HG03571 (cell line): Measurements from ENCODE around the gene MPP2.
"Not testable (repeated sequence)": the region's sequence is repeated elsewhere in the genome, so short reads cannot be mapped to it uniquely, and the experiment has no call there.

Source experiments
- ATAC-seq: cut with Tn5 transposase; IDR thresholded peaks from one replicate; pipeline ENCODE4 v1.9.1; 2021; ENCODE audit not compliant: unreplicated experiment

MPP2 gene

DNA sequence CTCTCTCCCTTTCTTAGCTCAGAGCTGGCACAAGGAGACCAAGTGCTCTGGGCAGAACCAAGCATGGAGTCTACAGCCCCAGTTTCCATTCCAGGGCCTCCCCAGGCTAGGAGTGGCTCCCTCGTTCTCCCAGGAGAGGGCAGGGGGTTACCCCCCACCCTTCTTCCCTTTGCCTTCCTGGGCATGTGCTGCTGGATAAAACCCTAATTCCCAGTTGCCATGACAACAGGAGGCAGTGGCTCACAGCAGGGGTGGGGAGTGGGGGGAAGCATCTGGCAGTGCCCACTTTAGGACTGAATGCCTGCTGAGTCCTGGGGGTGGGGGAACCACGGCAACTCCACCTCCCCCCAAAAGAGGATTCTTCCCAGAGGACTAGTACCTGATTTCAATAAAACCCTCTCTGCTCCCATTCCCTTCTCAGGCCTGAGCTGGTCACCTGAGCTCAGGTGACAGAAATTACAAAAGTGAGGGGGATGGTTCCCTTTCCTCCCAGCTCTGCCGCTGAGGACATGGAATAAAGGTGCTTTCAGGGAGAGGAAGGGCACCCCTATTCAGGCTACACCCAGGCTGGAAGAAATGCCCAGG is 1.8 kb downstream of the MPP2 start:
- ATAC-seq = no peak

DNA sequence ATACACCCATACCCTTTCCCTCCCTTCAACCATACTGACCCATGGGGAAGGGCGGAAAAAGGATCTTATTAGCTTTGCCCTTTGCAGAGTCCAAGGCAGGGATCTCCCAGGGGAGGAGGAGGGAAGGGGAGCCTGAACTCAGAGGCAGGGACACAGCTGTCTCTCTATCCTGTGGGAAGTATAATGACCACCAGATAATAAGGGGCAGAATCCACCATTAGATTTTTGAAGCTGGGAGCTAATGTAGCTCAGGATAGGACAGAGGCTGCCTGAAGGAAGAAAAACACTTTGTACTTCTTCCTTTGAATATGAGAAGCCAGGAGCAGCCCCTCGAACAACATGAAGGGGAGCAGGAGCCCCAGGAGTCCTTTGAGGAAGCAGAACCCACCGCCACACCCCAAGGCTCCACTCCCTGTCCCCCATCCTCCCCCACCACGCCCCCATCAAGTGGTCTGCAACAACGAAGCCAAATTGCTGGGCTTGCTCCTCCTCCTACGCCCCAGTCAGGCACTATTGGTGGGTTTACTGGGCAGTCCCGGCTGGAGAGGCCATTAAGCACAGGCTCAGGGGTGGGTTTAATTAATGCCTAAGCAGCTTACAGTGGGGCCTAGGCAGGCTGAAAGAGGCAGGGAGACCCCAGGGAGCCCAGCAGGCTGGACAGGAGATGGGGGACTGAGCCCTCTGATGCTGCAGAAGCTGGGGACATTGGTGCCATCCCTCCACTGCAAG is 5.3 kb downstream of the MPP2 start:
- ATAC-seq = no peak

DNA sequence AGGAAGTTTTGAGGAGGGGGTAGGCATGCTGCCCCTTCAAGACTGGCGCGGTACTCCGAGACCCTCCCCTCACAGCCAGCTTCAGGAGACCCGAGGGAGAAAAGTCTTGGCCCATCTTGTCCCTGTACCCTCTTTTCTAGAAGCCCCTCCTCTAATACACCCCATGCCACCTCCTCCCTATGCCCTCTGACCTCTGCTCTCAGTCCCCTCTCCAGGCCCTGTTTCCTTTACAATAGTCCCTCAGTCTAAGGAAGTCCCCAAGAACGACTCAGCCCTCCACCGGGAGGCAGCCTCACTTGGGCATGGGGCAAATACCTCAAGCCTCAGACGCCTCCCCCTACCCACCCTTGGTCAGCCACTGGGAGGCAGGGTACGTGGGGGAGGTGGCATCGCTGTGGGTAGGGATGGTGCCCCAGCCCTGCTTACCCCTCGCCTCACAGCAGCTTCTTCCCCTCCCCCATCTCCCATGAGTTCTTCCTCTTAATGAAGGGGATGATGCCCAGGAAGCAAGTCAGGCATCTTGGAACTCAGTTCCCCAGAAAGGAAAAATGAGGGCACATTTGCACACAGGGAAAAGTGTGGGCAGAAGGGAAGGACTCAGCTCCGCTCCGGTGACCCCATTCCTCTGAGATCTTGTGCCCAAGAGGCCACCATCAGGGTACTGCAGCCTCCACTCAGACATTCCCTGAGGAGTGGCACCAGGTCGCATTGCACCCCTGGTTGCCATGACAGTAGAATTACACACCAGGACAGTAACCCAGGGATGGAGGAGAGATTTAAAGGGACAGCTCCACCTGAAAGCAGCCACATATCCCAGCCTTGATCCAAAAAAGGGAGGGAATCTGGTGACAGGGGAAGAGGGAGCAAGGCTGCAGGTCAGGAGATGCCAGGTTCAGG is 6.2 kb downstream of the MPP2 start:
- no peak for ATAC-seq

DNA sequence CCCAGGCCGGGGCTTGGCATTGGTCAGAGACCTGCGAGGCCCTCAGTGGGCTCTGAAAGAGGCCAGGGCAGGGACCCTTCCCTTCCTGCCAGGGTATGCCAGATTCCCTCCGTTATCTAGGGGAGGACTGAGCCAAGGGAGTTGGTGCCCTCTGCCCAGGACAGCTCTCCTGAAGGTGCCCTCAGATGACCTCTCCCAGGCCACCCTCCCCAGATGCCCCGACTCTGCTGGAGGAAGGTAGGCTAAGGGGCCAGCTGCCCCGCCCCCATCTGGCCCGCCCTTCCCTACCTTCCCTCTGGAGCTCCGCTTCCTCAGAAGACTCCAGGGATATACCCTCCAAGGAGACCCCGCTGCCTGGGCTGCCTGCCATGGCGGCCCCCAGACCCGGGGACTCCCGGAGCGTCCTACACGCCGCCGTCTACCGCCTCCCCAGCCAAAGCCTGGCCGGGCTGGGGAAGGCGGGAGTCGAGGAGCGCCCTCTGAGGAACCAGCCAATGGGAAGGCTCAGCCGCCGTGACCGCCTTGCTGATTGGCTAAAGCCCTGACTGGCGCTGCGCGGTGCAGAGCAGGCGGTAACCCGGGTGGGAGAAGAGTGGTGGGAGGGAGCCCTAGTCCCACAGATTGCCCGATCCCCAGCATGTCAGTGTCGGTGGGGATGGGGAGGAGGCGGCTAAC is 7.0 kb downstream of the MPP2 start:
- no peak for ATAC-seq

DNA sequence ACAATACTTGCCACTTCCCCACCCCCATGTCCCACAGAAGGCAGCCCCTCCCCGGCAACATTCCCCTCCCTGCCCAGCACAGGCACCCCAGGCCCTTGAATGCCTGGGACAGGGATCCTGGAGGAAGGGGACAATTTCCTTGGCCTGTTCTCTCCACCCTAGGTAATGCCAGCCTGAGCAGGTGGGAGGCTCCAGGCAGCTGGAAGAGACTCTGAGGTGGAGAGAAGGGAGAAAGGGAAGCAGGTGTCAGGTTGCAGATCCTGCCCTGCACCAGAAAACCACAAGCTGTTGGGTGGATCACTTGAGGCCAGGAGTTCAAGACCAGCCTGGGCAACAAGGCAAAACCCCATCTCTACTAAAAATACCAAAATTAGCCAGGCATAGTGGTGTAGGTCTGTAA is 8.9 kb downstream of the MPP2 start:
- ATAC-seq = no peak

DNA sequence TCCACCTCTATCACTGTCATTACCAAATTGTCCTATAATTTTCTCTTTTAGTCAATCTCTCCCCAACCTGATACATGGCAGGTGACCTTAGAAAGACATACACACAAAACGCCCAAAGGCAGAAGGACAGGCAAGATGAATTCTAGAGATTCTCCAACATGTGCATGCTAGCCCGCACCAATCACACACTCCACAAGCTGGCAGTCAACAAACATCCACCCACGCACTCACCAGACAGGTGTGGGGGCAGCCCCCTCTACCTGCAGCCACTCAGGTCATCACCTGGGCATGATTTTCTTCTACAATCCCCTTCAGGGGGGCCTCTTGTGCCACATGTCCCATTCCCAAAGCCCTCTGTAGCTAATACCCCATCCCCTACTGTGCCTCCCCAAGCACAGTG is 9.5 kb downstream of the MPP2 start:
- ATAC-seq = no peak

DNA sequence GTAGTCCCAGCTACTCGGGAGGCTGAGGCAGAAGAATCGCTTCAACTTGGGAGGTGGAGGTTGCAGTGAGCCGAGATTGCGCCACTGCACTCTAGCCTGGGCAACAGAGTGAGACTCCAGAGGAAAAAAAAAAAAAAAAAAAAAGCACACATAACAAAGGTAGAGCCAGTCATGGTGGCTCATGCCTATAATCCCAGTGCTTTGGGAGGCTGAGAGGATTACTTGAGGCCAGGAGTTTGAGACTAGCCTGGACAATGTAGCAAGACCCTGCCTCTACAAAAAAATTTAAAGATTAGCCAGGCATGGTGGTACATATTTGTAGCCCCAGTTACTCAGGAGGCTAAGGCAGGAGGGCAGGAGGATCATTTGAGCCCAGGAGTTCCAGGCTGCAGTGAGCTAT is 12.8 kb downstream of the MPP2 start:
- not testable (repeated sequence) for ATAC-seq

DNA sequence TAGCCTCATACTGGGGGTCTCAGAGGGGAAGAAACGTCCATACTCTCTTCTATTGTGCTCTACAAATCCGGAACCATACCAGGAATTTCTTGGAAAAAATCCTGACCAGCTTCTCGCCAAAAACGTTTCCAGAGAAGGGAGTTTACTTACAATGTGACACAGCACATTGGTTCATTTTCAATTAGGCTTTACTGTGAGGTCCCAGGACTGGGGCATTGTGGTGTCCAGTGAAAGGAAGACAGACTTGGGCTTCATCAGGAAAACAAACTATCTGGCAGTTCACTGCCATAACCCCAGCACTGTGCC is 14.7 kb downstream of the MPP2 start:
- no peak for ATAC-seq

DNA sequence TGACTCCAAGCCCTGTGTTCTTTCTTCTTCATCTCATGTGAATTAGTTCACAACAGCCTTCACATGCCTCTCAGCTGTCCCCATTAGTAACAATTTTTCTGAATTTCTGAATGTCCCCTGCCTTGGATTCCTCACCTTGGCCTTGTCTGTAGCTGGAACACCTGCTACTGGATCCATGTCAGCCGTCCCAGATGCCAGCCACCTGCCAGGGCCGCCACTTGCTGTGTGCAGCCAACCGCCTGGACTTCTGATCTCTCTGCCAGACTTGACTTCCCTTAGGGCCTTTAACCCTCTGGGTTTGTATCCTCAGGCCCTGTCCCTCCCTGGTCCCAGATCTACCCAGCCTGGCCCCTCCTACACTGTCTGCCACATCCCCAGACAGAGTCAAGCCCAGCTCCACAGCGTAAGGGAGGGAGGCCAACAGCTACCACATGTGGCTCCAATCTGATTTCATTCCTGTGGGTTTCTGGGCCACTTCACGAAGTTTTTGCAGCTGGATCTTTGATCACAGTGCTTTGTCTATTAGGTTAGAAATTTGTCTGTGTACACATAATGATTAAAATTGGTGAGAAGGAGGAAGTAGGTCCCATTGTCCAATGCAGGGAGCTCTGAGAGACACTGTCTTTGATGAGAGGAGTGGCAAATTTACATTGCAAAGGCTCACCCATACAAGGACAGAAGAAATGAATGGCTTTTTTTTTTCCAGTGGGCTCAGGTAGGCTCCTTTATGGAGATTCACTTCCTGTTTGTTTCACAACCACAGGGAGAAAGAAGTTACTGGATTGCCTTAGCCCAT is 15.3 kb downstream of the MPP2 start:
- ATAC-seq = no peak

DNA sequence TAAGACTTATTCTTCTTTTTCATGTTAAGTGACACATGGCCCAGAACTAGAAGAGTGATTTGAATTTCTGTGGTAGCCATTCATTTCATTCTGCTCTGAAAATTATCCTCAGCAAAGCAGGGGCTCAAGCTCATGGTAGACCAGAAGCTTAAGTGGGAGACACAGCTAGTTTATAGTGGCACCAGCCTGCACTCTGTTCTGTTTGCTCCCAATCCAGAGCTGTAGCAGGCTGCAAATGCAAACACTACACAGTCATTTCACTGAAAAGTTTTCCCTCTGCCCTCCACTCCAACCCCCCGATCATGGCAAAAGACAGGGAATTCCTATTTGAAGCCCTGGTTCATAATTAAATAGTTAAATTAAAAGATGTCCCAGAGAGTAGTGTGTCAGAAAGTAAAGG is 17.1 kb downstream of the MPP2 start:
- ATAC-seq = no peak

DNA sequence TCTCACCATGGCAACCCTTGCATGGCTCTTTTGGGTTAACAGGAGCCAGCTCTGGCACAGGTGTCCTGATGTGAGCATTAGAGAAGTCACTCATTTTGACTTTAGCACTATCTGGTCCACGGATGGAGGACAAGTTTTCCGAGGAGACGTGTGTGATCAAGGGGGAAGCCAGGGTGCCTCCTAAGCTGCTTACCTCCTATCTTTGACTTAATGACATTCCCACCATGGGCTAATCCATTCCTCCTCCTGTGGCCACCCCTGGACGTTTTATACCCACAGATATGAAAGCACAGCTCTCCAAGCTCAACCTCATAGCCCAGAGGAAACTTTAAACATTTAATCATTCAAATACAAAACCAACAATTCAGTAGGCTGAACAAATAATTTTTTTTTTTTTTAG is 18.8 kb downstream of the MPP2 start:
- ATAC-seq = no peak

DNA sequence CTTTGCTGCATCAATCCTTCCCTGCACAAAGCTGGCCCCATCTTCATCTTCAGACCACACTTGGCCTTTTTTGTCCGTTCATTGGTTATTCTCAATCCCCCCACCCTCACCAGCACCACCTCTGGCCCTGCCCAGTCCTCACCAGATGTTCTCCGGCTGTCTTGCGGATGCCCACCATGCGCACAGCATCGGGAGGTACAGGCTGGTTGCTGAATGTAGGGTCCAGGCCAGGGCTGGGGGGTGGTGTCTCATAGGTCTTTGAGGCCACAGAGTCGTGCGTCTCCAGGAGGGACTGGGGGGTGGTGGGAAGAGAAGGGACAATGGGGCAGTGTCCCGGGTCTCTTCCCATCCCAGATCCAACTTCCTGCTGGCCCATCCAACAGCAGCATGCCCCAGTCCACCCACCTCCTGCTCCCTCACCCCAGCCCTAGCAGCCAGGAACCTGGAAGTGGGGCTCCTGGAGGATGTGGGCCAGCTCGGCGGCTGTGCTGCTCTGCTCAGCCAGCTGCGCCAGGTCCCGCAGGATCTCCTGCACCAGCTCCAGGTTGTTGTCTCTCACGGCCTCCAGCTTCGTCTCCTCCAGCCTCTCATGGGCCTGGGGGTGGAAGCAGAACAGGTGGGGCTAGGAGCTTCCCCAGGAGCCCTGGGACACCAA is 24.4 kb downstream of the MPP2 start:
- no peak for ATAC-seq

DNA sequence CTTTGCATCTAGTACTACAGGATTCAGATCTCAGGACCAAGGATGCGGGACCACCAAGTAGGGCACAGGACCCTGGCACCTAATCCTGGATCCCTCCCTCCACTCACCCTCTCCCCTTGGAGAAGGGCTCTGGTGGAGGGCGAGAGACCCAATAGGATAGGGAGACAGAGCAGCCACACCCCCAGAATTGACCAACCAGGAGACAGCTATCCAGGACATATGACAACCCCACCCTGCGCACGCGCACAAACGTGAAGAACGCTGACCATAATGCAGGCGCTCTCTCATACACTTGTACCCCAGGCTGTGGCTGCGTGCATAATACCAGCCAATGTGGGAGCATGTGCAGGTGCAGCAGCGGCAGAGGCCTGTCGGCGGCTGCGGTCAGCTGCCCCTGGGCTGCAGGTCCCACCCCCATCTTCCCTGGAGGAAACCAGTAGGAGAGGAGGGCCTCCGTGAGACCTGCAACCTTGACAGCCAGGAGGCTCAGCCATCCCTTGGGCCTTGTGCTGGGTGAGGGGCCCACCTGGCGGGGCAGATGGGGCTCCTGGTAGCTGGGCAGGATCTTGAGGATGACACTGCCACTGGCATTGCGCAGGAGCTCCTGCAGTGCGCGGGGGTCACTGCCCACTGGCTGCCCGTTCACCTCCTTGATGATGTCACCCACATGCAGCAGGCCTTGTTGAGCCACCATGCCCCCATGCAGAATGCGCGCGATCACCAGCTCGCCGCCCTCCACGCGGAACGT is 25.4 kb downstream of the MPP2 start:
- no peak for ATAC-seq

DNA sequence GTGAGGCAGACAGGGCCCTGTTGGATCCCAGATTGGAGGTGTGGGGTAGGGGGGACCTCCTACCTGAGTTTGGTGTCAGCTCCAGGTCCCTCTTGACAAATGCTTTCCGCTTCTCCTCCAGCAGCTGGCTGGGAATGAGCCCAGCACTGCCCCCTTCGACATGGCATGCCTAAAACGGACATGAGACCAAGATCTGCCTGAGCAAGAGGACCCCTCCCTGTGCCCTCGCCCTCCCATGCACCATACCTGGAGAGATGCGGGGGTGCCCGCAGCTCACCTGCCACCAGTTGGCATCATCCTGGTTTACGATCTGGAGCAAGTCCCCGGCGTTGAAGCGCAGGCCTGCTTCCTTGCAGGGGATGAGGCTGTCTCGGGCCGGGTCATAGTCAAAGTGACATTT is 26.2 kb downstream of the MPP2 start:
- ATAC-seq = no peak

DNA sequence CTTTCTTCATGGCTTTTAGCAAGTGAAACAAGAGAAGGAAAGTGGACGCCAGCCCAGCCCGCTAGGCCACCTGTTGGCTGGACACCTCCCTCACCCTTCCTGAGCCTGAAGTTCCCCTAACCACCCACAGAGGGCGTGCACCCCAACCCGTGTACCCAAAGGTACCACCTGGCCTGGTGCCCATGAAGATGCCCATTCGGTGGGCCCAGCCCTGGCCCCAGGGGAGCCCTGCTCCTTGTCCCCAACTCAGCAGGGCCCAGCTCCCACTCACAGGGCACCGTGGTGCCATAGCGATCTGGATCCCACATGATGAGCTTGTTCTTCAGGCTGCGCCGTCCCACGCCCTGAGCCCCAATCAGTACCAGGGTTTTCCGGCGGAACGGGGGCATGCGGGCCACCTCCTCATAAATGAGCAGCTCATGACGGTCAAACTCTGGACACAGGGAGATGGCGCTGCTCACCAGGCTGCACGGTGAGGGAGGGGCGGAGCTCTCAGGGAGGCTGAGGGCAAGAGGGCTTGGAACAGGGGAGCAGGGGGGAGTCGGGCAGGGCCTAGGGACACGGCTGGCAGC is 26.8 kb downstream of the MPP2 start:
- no peak for ATAC-seq

DNA sequence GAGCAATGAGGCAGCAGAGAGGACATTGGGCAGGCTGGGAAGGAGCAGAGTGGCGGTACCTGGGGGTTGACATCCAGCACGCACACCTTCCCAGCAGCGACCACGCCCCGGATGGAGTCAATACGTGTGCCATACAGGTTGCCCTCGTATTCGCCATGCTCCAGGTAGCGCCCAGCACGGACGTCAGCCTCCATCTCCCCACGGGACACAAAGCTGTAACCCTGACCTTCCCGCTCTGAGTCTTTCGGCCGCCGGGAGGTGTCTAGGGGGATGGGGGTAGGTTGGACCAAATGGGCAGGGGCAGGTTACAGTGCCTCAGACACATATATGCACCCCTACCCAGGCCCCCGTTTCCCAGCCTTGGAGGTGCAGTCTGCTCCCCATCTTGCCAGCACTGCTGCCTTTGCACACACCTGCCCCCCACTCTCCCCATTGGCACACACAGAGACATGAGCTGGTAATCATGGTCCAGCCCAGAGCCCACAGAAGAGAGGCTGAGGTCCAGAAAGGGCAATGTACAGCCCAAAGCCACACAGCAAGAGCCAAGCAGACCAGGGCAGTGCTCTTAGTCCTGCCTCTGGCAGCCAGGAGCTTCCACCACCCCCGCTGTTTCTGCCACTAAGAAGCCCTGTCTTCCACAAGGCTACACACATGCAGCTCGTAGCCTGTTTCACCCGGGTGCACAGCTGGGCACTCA is 27.5 kb downstream of the MPP2 start:
- no peak for ATAC-seq

DNA sequence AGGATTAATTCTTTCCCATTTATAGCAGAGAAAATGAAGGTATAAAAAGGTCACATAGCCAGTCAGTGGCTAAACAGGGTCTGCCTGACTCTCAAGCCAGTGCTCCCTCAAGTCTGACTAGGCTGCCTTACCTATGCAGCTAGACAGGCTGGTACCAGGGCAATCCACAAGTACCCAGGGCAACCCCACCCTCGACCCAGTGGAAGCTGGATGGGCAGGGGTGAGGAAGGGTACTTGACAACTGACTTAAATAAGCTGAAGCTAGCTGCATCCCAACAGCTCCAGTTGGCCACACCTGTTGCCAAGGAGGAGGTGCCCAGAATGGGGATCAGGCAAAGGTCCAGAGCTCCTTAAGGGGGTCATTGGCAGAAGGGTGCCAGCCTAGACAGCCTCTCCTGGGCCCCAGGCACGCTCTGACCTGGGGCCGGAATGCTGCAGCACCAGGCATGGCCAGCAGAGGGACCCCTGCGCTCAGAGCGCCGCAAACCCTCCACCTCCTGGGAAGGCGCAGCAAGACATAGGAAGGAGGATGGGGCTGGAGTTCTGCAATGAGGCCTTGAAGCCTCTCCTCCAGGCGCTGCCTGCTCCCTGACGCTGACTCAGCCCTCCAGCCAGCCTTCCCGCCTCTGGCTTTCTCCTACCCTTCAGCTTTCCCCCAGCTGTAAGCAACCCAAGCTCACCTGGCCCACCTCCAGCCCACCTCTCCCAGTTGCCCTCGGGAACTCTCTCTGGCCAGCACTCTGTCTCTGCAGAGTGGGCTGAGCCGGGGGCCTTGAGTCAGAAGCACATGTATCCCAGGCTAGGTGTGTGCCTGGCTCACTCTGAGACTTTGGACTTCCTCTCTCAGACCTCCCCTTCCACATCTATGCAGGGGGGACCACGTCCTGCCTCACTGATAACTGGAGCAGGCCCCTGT is 28.8 kb downstream of the MPP2 start:
- no peak for ATAC-seq
